OCI-LY7 (cell line): ENCODE measurements around the gene SCRG1.

Experiments used
- EZH2phosphoT487 ChIP-seq: fragments of 200-600 bp; sonication (generic); IDR thresholded peaks from 2 replicates; pipeline ENCODE4 v1.6.1; 2018; ENCODE audit warnings: low read depth, borderline replicate concordance, mild to moderate bottlenecking, mixed run types, antibody characterized with exemption, low read length, moderate library complexity, mixed read lengths
- TF ChIP-seq, protein P1 (sequence below): fragments of 200-600 bp; sonication (generic); conservative IDR thresholded peaks from 2 replicates; pipeline ENCODE4 v1.5.1; 2014; ENCODE audit warnings: mild to moderate bottlenecking, antibody characterized with exemption, low read length, moderate library complexity, mixed read lengths

DNA sequence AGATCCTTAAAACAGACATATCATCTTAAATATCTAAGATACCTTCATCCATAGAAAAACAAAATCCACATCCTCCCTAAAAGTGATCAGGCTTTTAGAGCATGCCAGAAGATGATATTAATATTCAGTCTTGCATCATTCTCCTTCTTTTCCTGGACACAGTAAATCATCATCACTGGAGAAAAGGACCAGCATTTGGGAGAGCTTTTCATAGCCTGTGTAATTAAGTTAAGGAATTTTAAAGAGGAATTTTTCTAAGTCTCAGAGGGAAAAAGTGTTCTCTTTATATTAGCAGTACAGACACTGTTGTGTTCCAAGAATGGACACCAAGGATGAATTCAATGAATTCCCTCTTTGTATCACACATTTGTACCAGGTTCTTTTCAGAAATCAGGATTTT is 696 bp downstream of the SCRG1 start:
- TF ChIP-seq, protein P1, sequence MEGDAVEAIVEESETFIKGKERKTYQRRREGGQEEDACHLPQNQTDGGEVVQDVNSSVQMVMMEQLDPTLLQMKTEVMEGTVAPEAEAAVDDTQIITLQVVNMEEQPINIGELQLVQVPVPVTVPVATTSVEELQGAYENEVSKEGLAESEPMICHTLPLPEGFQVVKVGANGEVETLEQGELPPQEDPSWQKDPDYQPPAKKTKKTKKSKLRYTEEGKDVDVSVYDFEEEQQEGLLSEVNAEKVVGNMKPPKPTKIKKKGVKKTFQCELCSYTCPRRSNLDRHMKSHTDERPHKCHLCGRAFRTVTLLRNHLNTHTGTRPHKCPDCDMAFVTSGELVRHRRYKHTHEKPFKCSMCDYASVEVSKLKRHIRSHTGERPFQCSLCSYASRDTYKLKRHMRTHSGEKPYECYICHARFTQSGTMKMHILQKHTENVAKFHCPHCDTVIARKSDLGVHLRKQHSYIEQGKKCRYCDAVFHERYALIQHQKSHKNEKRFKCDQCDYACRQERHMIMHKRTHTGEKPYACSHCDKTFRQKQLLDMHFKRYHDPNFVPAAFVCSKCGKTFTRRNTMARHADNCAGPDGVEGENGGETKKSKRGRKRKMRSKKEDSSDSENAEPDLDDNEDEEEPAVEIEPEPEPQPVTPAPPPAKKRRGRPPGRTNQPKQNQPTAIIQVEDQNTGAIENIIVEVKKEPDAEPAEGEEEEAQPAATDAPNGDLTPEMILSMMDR: no peak
- no peak for TF ChIP-seq EZH2phosphoT487
